K562 (cell line): ENCODE results near the gene GTPBP2. TPM values are rescaled to one million over a fixed set of nuclear protein-coding genes. Genes with fewer than 3 reads are reported as not detected.
A peak's percentile ranks its signal among the peaks of the same experiment; 100 is the strongest.

ENCODE experiments used
- CEBPG ChIP-seq, 3 experiments: fragments of 200-800 bp in 1 of 3; sonication (Bioruptor generic) in 1 of 3; sonication (generic) in 1 of 3; formaldehyde crosslinking in 1 of 3; IDR thresholded peaks in 2 of 3; conservative IDR thresholded peaks in 1 of 3; 2 replicates each; pipeline versions ENCODE4 v1.6.1 to v1.8.0; 2016 to 2022; ENCODE audit warnings: missing compliant biosample characterization in 2 of 3, missing genetic modification characterization in 2 of 3, mild to moderate bottlenecking in 1 of 3, missing genetic modification reagents in 1 of 3
- FOXK2 ChIP-seq, 2 experiments: fragments of 450-650 bp; IDR thresholded peaks in 1 of 2; conservative IDR thresholded peaks in 1 of 2; 2 replicates each; pipeline ENCODE4 v1.6.1; 2016; ENCODE audit warnings: low read depth in 2 of 2, mild to moderate bottlenecking in 1 of 2
- HDAC1 ChIP-seq, 2 experiments: fragments of 450-650 bp; IDR thresholded peaks; 2 replicates each; pipeline ENCODE4 v1.6.1; 2016 to 2017; ENCODE audit warnings: inconsistent platforms in 1 of 2, mild to moderate bottlenecking in 1 of 2, moderate library complexity in 1 of 2
- MAZ ChIP-seq, 2 experiments: fragments of 450-650 bp in 1 of 2; sonication (generic) in 1 of 2; formaldehyde crosslinking; IDR thresholded peaks in 1 of 2; conservative IDR thresholded peaks in 1 of 2; 2 replicates each; pipeline versions ENCODE4 v1.4.0 to v1.5.0; 2020; ENCODE audit warnings: mild to moderate bottlenecking in 1 of 2, missing genetic modification reagents in 1 of 2
- MYNN ChIP-seq, 2 experiments: sonication (generic); formaldehyde crosslinking in 1 of 2; IDR thresholded peaks; 2 replicates each; pipeline versions ENCODE4 v1.5.0 to v1.6.1; 2016 to 2020; ENCODE audit warnings: antibody characterized with exemption in 1 of 2, missing genetic modification reagents in 1 of 2
- NR1H2 ChIP-seq: sonication (generic); formaldehyde crosslinking; IDR thresholded peaks from 2 replicates; pipeline ENCODE4 v1.4.0; 2020; ENCODE audit warnings: mild to moderate bottlenecking, missing genetic modification reagents
- SMARCA5 ChIP-seq: fragments of 450-650 bp; IDR thresholded peaks from 2 replicates; pipeline ENCODE4 v1.6.1; 2016
- SMC3 ChIP-seq: conservative IDR thresholded peaks from 2 replicates; pipeline ENCODE4 v1.6.1; 2011; ENCODE audit warnings: low read depth, low read length, improper control_type of control experiment; ENCODE audit not compliant: insufficient read depth
- SP2 ChIP-seq: IDR thresholded peaks from 2 replicates; pipeline ENCODE4 v1.6.1; 2011; ENCODE audit warnings: mild to moderate bottlenecking, low read depth, low read length, moderate library complexity; ENCODE audit not compliant: poor library complexity, severe bottlenecking; ENCODE audit errors: extremely low read depth
- TCF3 ChIP-seq: sonication (generic); formaldehyde crosslinking; IDR thresholded peaks from 2 replicates; pipeline ENCODE4 v1.4.0; 2020; ENCODE audit warnings: mild to moderate bottlenecking, missing genetic modification reagents
- ZNF212 ChIP-seq: fragments of 450-650 bp; formaldehyde crosslinking; IDR thresholded peaks from 2 replicates; pipeline ENCODE4 v1.4.0; 2020; ENCODE audit warnings: mild to moderate bottlenecking
- ZNF507 ChIP-seq: conservative IDR thresholded peaks from 2 replicates; pipeline ENCODE4 v1.6.1; 2017; ENCODE audit warnings: missing genetic modification characterization, missing compliant biosample characterization
- ZNF584 ChIP-seq: fragments of 200-800 bp; sonication (Bioruptor generic); IDR thresholded peaks from 2 replicates; pipeline ENCODE4 v1.6.1; 2016; ENCODE audit warnings: low read depth, mild to moderate bottlenecking, missing genetic modification characterization, missing compliant biosample characterization
- ZNF778 ChIP-seq: fragments of 450-650 bp; formaldehyde crosslinking; IDR thresholded peaks from 2 replicates; pipeline ENCODE4 v1.4.0; 2020; ENCODE audit warnings: mild to moderate bottlenecking, moderate library complexity
- polyA plus RNA-seq, 8 experiments: library from polyadenylated mRNA; depleted of rRNA in 4 of 8; stranded (reverse) in 5 of 8; unstranded in 3 of 8; fragments of >200 nt; fragmentation: Nextera tagmentation in 2 of 8; fragmentation: Illumina TruSeq in 1 of 8; extraction: Ambion mirVana in 2 of 8; extraction: Trizol in 1 of 8; gene quantifications; 2 replicates each; pipeline versions ENCODE4 v1.2.1 to v1.2.3, GENCODE V29; 2011 to 2014; ENCODE audit warnings: inconsistent platforms in 1 of 8, missing spikeins in 1 of 8
- total RNA-seq, 7 experiments: library from RNA; depleted of rRNA in 6 of 7; stranded (reverse); fragments of >200 nt in 6 of 7; fragmentation: Illumina TruSeq in 2 of 7; extraction: Trizol in 2 of 7; gene quantifications; 2 replicates each; pipeline versions ENCODE4 v1.2.1 to v1.2.3, GENCODE V29; 2011 to 2021; ENCODE audit warnings: low replicate concordance in 1 of 7
- TF ChIP-seq, protein P1 (sequence below): sonication (generic); formaldehyde crosslinking; IDR thresholded peaks from 2 replicates; pipeline ENCODE4 v1.8.1; 2022; ENCODE audit warnings: missing genetic modification reagents
- TF ChIP-seq, protein P2 (sequence below), 2 experiments: fragments of 150-350 bp in 1 of 2; IDR thresholded peaks; 2 replicates each; pipeline ENCODE4 v1.6.1; 2012 to 2016; ENCODE audit warnings: low read depth in 2 of 2, low read length in 2 of 2, mild to moderate bottlenecking in 1 of 2, moderate library complexity in 1 of 2
- TF ChIP-seq, protein P3 (sequence below): sonication (generic); formaldehyde crosslinking; IDR thresholded peaks from 2 replicates; pipeline ENCODE4 v1.8.0; 2023; ENCODE audit warnings: mild to moderate bottlenecking, missing genetic modification reagents

Gene GTPBP2
- total and polyA plus RNA-seq, 9 of the 15 experiments (the other 6 are each of a cell fraction or from before 2014, with no cell fraction given) = 48.4 to 196 (median 111) TPM

DNA sequence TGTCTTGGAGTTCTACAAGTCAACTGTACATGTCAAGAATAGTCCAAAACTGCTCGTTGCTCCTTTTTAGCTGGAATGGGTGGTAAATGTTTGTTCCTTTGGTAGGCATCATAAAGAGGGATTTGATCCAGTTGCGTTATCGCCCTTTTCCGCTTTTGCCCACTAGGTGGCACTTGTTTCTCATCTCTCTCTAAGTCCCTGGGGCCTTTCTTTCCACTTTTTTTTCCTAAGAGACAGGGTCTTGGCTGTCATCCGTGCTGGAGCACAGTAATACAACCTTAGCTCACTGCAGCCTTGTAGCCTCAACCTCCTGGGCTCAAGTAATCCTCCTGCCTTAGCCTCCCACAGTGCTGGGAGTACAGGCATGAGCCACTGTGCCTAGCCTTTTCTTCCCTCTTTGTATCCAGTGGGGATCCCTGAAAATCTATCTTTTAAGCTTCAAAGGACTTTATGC, 20.7 kb downstream of the GTPBP2 start (continued):
- TF ChIP-seq, protein P1, sequence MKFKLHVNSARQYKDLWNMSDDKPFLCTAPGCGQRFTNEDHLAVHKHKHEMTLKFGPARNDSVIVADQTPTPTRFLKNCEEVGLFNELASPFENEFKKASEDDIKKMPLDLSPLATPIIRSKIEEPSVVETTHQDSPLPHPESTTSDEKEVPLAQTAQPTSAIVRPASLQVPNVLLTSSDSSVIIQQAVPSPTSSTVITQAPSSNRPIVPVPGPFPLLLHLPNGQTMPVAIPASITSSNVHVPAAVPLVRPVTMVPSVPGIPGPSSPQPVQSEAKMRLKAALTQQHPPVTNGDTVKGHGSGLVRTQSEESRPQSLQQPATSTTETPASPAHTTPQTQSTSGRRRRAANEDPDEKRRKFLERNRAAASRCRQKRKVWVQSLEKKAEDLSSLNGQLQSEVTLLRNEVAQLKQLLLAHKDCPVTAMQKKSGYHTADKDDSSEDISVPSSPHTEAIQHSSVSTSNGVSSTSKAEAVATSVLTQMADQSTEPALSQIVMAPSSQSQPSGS (CRISPR knock-in tag) = no peak
- TF ChIP-seq ZNF507 (tag) (no peak), MYNN (IDR thresholded peaks at IDR 0.05) (no peak), MYNN (CRISPR knock-in tag; IDR thresholded peaks at IDR 0.05) (no peak), ZNF212 (0 out of 2 replicates have a peak, but pooled peaks have one; percentile 38), SP2 (no peak), SMARCA5 (0 out of 2 replicates have a peak, but pooled peaks have one; percentile 56), SMC3 (peak; percentile 63; the same call in 1 of the 2 replicates), ZNF778 (CRISPR knock-in tag) (no peak), FOXK2 (conservative IDR thresholded peaks at IDR 0.05 in 1 of 2, IDR thresholded peaks at IDR 0.05 in 1 of 2; ENCODE audit: low read depth in 2 of 2) (0 out of 4 replicates have a peak, but pooled peaks of 1 of the 2 experiments have one; percentile 23), MAZ (CRISPR knock-in tag; conservative IDR thresholded peaks at IDR 0.05 in 1 of 2, IDR thresholded peaks at IDR 0.05 in 1 of 2) (peak in 1 of 2 experiments; percentile 7; a peak in 1 of 4 replicates), CEBPG (CRISPR knock-in tag; IDR thresholded peaks at IDR 0.05) (0 out of 2 replicates have a peak, but pooled peaks have one; percentile 4), CEBPG (tag; conservative IDR thresholded peaks at IDR 0.05 in 1 of 2, IDR thresholded peaks at IDR 0.05 in 1 of 2) (0 out of 4 replicates have a peak, but pooled peaks of 1 of the 2 experiments have one; percentile 34), NR1H2 (CRISPR knock-in tag) (no peak), HDAC1 (IDR thresholded peaks at IDR 0.05) (0 out of 4 replicates have a peak, but pooled peaks of 1 of the 2 experiments have one; percentile 16), ZNF584 (CRISPR knock-in tag) (0 out of 2 replicates have a peak, but pooled peaks have one; percentile 22), TCF3 (CRISPR knock-in tag) (no peak)
- TF ChIP-seq, protein P2, sequence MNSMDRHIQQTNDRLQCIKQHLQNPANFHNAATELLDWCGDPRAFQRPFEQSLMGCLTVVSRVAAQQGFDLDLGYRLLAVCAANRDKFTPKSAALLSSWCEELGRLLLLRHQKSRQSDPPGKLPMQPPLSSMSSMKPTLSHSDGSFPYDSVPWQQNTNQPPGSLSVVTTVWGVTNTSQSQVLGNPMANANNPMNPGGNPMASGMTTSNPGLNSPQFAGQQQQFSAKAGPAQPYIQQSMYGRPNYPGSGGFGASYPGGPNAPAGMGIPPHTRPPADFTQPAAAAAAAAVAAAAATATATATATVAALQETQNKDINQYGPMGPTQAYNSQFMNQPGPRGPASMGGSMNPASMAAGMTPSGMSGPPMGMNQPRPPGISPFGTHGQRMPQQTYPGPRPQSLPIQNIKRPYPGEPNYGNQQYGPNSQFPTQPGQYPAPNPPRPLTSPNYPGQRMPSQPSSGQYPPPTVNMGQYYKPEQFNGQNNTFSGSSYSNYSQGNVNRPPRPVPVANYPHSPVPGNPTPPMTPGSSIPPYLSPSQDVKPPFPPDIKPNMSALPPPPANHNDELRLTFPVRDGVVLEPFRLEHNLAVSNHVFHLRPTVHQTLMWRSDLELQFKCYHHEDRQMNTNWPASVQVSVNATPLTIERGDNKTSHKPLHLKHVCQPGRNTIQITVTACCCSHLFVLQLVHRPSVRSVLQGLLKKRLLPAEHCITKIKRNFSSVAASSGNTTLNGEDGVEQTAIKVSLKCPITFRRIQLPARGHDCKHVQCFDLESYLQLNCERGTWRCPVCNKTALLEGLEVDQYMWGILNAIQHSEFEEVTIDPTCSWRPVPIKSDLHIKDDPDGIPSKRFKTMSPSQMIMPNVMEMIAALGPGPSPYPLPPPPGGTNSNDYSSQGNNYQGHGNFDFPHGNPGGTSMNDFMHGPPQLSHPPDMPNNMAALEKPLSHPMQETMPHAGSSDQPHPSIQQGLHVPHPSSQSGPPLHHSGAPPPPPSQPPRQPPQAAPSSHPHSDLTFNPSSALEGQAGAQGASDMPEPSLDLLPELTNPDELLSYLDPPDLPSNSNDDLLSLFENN (IDR thresholded peaks at IDR 0.05; ENCODE audit: low read depth in 2 of 2, low read length in 2 of 2) = 0 out of 4 replicates have a peak, but pooled peaks of 1 of the 2 experiments have one; percentile 20
- TF ChIP-seq, protein P3, sequence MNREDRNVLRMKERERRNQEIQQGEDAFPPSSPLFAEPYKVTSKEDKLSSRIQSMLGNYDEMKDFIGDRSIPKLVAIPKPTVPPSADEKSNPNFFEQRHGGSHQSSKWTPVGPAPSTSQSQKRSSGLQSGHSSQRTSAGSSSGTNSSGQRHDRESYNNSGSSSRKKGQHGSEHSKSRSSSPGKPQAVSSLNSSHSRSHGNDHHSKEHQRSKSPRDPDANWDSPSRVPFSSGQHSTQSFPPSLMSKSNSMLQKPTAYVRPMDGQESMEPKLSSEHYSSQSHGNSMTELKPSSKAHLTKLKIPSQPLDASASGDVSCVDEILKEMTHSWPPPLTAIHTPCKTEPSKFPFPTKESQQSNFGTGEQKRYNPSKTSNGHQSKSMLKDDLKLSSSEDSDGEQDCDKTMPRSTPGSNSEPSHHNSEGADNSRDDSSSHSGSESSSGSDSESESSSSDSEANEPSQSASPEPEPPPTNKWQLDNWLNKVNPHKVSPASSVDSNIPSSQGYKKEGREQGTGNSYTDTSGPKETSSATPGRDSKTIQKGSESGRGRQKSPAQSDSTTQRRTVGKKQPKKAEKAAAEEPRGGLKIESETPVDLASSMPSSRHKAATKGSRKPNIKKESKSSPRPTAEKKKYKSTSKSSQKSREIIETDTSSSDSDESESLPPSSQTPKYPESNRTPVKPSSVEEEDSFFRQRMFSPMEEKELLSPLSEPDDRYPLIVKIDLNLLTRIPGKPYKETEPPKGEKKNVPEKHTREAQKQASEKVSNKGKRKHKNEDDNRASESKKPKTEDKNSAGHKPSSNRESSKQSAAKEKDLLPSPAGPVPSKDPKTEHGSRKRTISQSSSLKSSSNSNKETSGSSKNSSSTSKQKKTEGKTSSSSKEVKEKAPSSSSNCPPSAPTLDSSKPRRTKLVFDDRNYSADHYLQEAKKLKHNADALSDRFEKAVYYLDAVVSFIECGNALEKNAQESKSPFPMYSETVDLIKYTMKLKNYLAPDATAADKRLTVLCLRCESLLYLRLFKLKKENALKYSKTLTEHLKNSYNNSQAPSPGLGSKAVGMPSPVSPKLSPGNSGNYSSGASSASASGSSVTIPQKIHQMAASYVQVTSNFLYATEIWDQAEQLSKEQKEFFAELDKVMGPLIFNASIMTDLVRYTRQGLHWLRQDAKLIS (CRISPR knock-in tag) = 0 out of 2 replicates have a peak, but pooled peaks have one; percentile 47
